Hepatocyte (in vitro differentiated cells): ENCODE results near the gene PTPRO.

Experiments used
- EZH2 ChIP-seq: fragments of 200-600 bp; sonication (generic); IDR thresholded peaks from 2 replicates; pipeline ENCODE4 v1.6.1; 2016; ENCODE audit warnings: antibody characterized with exemption, mild to moderate bottlenecking, borderline replicate concordance
- TF ChIP-seq, protein P1 (sequence below): fragments of 200-600 bp; sonication (generic); IDR thresholded peaks from 2 replicates; pipeline ENCODE4 v1.5.1; 2016; ENCODE audit warnings: antibody characterized with exemption, mild to moderate bottlenecking; ENCODE audit not compliant: poor library complexity

DNA sequence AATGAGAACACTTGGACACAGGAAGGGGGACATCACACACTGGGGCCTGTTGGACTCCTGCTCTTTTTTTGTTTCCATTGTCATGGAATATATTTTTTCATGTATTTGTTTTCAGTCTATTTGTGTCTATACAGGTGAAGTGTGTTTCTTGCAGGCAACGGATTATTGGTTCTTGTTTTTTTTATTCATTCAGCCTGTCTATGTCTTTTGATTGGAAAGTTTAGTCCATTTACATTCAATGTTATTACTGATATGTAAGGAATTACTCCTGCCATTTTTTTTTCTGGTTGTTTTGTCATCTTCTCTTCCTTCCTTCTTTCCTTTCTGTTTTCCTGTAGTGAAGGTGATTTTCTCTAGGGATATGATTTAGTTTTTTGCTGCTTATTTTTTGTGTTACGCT is 18.0 kb upstream of the PTPRO start:
- TF ChIP-seq, protein P1, sequence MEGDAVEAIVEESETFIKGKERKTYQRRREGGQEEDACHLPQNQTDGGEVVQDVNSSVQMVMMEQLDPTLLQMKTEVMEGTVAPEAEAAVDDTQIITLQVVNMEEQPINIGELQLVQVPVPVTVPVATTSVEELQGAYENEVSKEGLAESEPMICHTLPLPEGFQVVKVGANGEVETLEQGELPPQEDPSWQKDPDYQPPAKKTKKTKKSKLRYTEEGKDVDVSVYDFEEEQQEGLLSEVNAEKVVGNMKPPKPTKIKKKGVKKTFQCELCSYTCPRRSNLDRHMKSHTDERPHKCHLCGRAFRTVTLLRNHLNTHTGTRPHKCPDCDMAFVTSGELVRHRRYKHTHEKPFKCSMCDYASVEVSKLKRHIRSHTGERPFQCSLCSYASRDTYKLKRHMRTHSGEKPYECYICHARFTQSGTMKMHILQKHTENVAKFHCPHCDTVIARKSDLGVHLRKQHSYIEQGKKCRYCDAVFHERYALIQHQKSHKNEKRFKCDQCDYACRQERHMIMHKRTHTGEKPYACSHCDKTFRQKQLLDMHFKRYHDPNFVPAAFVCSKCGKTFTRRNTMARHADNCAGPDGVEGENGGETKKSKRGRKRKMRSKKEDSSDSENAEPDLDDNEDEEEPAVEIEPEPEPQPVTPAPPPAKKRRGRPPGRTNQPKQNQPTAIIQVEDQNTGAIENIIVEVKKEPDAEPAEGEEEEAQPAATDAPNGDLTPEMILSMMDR, result no peak
- TF ChIP-seq EZH2, result no peak
